GM21390 (cell line): ENCODE results near the gene COL17A1.

Source experiments
- ATAC-seq: cut with Tn5 transposase; IDR thresholded peaks from one replicate; pipeline ENCODE4 v1.9.1; 2021; ENCODE audit not compliant: unreplicated experiment

The COL17A1 gene

GRCh38 chr10:104085801-104086400 is at the start of gene COL17A1:
Gene COL17A1 (minus strand): TSS chr10:104085880. CDS start chr10:104080673, 5,207 bp downstream.
- ATAC-seq, result no peak

- ATAC-seq, result no peak
Measured at GRCh38 chr10:104130041-104130440, 44.4 kb upstream of the COL17A1 start.

GRCh38 chr10:104128214-104128613 is 42.5 kb upstream of the COL17A1 start:
- no peak for ATAC-seq

GRCh38 chr10:104127411-104127810 is 41.7 kb upstream of the COL17A1 start:
- no peak for ATAC-seq

- ATAC-seq, result no peak
Measured at GRCh38 chr10:104123397-104123796, 37.7 kb upstream of the COL17A1 start.

GRCh38 chr10:104122225-104123107 is 36.8 kb upstream of the COL17A1 start:
- no peak for ATAC-seq

GRCh38 chr10:104121485-104122224 is 36.0 kb upstream of the COL17A1 start, which contains the start of gene SFR1:
Gene SFR1 (plus strand): TSS chr10:104122171. CDS start chr10:104122184, 13 bp downstream.
- peak; percentile 92 for ATAC-seq

GRCh38 chr10:104120903-104121484 is 35.3 kb upstream of the COL17A1 start:
- peak; percentile 25 for ATAC-seq

- no peak for ATAC-seq
Measured at GRCh38 chr10:104120512-104120902, 34.8 kb upstream of the COL17A1 start.

- no peak for ATAC-seq
Measured at GRCh38 chr10:104119996-104120395, 34.3 kb upstream of the COL17A1 start.

- no peak for ATAC-seq
Measured at GRCh38 chr10:104117839-104118323, 32.2 kb upstream of the COL17A1 start.

- no peak for ATAC-seq
Measured at GRCh38 chr10:104113376-104113956, 27.8 kb upstream of the COL17A1 start.

- ATAC-seq, result peak; percentile 90
Measured at GRCh38 chr10:104109908-104110662, 24.4 kb upstream of the COL17A1 start.

GRCh38 chr10:104104926-104105325 is 19.2 kb upstream of the COL17A1 start:
- ATAC-seq, result no peak

- ATAC-seq, result no peak
Measured at GRCh38 chr10:104104418-104104817, 18.7 kb upstream of the COL17A1 start.

- no peak for ATAC-seq
Measured at GRCh38 chr10:104103956-104104355, 18.3 kb upstream of the COL17A1 start.

- no peak for ATAC-seq
Measured at GRCh38 chr10:104101902-104102301, 16.2 kb upstream of the COL17A1 start.

- ATAC-seq, result no peak
Measured at GRCh38 chr10:104100795-104101194, 15.1 kb upstream of the COL17A1 start.

- ATAC-seq, result no peak
Measured at GRCh38 chr10:104099941-104100340, 14.3 kb upstream of the COL17A1 start.

- ATAC-seq, result no peak
Measured at GRCh38 chr10:104099269-104099668, 13.6 kb upstream of the COL17A1 start.
